ENCODE results near the gene MCCD1.
"Not testable (repeated sequence)": the region's sequence is repeated elsewhere in the genome, so short reads cannot be mapped to it uniquely, and the experiment has no call there.

MCCD1 gene

GRCh38 chr6:31489086-31489485, 39.7 kb upstream of the MCCD1 start:
- TF ChIP-seq, protein P1, sequence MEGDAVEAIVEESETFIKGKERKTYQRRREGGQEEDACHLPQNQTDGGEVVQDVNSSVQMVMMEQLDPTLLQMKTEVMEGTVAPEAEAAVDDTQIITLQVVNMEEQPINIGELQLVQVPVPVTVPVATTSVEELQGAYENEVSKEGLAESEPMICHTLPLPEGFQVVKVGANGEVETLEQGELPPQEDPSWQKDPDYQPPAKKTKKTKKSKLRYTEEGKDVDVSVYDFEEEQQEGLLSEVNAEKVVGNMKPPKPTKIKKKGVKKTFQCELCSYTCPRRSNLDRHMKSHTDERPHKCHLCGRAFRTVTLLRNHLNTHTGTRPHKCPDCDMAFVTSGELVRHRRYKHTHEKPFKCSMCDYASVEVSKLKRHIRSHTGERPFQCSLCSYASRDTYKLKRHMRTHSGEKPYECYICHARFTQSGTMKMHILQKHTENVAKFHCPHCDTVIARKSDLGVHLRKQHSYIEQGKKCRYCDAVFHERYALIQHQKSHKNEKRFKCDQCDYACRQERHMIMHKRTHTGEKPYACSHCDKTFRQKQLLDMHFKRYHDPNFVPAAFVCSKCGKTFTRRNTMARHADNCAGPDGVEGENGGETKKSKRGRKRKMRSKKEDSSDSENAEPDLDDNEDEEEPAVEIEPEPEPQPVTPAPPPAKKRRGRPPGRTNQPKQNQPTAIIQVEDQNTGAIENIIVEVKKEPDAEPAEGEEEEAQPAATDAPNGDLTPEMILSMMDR (IDR thresholded peaks at IDR 0.05; ENCODE audit: low read depth, low read length), result no peak
- H3K36me3 ChIP-seq, result no peaks in the 10 kb centered on the region
- H3K4me3 ChIP-seq (ENCODE audit: low read depth, low read length), result no peak overlapping the region
- DNase-seq, result no peak
- H3K27me3 ChIP-seq, result peaks cover 25% of the 10 kb centered on the region
- no peaks in the 10 kb centered on the region for H3K4me1 ChIP-seq
- no peaks in the 10 kb centered on the region for H3K9me3 ChIP-seq

DNA sequence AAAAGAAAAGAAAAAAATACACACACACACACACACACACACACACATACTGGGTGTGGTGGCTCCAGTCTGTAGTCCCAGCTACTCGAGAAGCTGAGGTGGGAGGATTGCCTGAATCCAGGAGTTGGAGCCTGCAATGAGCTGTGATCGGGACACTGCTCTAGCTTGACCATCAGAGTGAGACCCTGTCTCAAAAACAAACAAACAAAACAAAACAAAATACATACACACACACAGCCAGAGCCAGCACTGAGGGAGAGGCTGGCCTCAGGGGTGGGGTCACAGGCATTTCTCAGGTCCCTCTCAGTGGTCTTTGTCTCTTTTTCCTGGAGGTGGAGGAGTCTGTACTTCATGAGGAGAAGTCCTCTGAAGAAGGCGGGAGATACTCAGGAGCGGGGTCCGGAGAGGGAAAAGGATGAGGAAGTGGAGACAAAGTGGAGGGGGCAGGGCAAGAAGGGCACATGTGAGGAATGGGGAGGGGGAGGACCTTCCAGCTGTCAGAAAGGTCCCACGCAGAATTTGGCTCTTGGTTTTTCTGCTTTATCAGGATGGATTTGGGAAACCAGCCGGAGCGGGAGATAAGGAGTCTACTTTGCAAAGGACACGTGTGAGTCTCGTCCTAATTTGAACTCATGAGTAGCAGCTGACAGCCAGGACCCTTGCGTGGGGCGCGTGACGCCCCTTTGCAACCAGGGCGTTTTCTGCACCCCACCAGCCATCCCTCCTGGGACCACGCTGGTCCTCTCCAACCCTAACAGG, 38.5 kb upstream of the MCCD1 start:
- Histone ChIP-seq H3K27me3 (peaks cover 31% of the 10 kb centered on the region), H3K4me3 (ENCODE audit: low read depth, low read length) (no peak overlapping the region), H3K9me3 (no peaks in the 10 kb centered on the region), H3K4me1 (no peaks in the 10 kb centered on the region), H3K36me3 (no peaks in the 10 kb centered on the region)
- DNase-seq, result no peak
- TF ChIP-seq, protein P1 (IDR thresholded peaks at IDR 0.05; ENCODE audit: low read depth, low read length), result no peak

DNA sequence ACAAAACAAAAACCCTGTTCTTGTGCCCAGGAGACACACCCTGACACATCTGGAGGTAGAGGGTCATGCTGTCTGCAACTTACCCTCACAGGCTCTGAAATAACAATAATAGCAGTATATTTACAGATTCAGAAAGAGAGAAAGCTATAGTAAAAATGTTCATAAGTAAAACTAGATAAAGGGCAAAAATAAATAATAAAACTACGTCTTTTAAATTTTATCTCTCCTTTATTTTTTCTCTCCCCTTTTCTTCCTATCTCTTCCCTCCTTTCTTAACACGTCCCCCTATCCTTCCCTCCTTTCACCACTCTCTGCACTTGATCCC, 35.2 kb upstream of the MCCD1 start:
- H3K9me3 ChIP-seq, DNase-seq, H3K4me1 ChIP-seq, H3K36me3 ChIP-seq: not testable (repeated sequence)
- Histone ChIP-seq H3K4me3 (ENCODE audit: low read depth, low read length) (peak overlapping the region; percentile 58; the same call in 1 of the 2 replicates), H3K27me3 (peaks cover 59% of the 10 kb centered on the region)

DNA sequence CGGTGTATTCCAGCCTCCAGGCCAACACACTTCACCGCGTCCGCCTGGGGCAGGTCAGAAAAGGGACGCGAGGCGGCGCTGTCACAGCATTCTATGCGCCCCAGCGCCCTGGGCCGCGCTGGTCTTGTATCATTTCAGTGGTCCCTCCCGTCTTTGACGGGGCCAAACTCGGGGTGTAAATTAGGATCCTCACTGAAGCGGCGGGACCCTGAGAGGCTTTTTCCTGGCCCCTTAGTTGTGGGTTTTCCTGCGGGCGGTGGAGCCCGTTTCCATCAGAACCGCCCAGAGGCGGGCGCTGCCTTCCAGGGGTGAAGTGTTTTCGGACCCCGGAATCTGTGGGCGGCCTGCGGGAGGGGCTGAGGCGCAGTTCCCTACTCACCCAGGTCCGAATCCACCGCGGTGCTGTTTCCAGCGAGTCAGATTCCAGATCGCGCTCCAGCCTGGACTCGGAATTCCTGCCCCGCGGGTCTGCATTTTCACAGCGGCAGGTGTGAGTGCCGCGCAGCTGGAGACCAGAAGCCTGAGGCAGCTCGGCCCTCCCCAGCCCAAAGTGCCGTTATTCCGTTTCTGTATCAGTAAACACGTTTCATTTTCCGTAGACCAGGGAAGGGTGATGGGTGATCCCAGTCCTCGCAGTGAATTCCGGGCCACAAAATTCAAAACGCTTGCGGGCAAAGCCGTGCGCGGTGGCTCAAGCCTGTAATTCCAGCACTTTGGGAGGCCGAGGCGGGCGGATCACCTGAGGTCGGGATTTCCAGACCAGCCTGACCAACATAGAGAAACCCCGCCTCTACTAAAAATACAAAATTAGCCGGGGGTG, 34.7 kb upstream of the MCCD1 start:
- H3K27me3 ChIP-seq, result peaks cover 65% of the 10 kb centered on the region
- DNase-seq, result peak; percentile 82
- no peaks in the 10 kb centered on the region for H3K4me1 ChIP-seq

GRCh38 chr6:31495580-31495979, 33.2 kb upstream of the MCCD1 start:
- Histone ChIP-seq H3K4me1 (no peaks in the 10 kb centered on the region), H3K36me3 (no peaks in the 10 kb centered on the region), H3K4me3 (ENCODE audit: low read depth, low read length) (no peak overlapping the region), H3K27me3 (peaks cover 62% of the 10 kb centered on the region), H3K9me3 (no peaks in the 10 kb centered on the region)
- DNase-seq, result no peak
- TF ChIP-seq, protein P1 (IDR thresholded peaks at IDR 0.05; ENCODE audit: low read depth, low read length), result no peak

More for the DNA sequence above, 34.7 kb upstream of the MCCD1 start:
- H3K9me3 ChIP-seq, result no peaks in the 10 kb centered on the region
- H3K36me3 ChIP-seq, result no peaks in the 10 kb centered on the region
- TF ChIP-seq, protein P1 (IDR thresholded peaks at IDR 0.05; ENCODE audit: low read depth, low read length), result peak; percentile 82
- peak overlapping the region; percentile 58 for H3K4me3 ChIP-seq (ENCODE audit: low read depth, low read length)

- not testable (repeated sequence) for DNase-seq; H3K4me3 ChIP-seq (ENCODE audit: low read depth, low read length); H3K4me1 ChIP-seq; H3K36me3 ChIP-seq; H3K9me3 ChIP-seq
- peaks cover 68% of the 10 kb centered on the region for H3K27me3 ChIP-seq
These were observed 31.9 kb upstream of the MCCD1 start for GRCh38 chr6:31496826-31497225.

All from BE2C (cell line).